GM18517 (cell line): ENCODE measurements around the gene OR13C9.
"Not testable (repeated sequence)": the region's sequence is repeated elsewhere in the genome, so short reads cannot be mapped to it uniquely, and the experiment has no call there.

Experiments
- ATAC-seq: cut with Tn5 transposase; IDR thresholded peaks from one replicate; pipeline ENCODE4 v1.9.1; 2021; ENCODE audit warnings: mild to moderate bottlenecking, moderate library complexity; ENCODE audit not compliant: unreplicated experiment

OR13C9 gene

GRCh38 chr9:104618104-104618503, at the start of gene OR13C9:
TSS of gene OR13C9 (minus strand) at chr9:104618204. CDS start at chr9:104618204, 0 bp downstream.
- no peak for ATAC-seq

- no peak for ATAC-seq
These were observed 40.6 kb upstream of the OR13C9 start for GRCh38 chr9:104658496-104659195.

GRCh38 chr9:104635456-104635855, 17.5 kb upstream of the OR13C9 start:
- no peak for ATAC-seq

- ATAC-seq = no peak
These were observed 16.0 kb upstream of the OR13C9 start for GRCh38 chr9:104633976-104634520.

- ATAC-seq = not testable (repeated sequence)
These were observed 8.0 kb upstream of the OR13C9 start for GRCh38 chr9:104625964-104626363.

- no peak for ATAC-seq
These were observed 586 bp downstream of the OR13C9 start for GRCh38 chr9:104617418-104617817.

GRCh38 chr9:104611213-104611612, 6.8 kb downstream of the OR13C9 start:
- ATAC-seq = no peak

GRCh38 chr9:104608336-104608735, 9.7 kb downstream of the OR13C9 start:
- ATAC-seq = no peak

- no peak for ATAC-seq
These were observed 11.9 kb downstream of the OR13C9 start for GRCh38 chr9:104606152-104606551.

GRCh38 chr9:104605527-104605926, 12.5 kb downstream of the OR13C9 start, which contains the start of gene OR13C2:
TSS of gene OR13C2 (minus strand) at chr9:104605627. CDS start at chr9:104605627, 0 bp downstream.
- ATAC-seq = not testable (repeated sequence)

- no peak for ATAC-seq
These were observed 13.2 kb downstream of the OR13C9 start for GRCh38 chr9:104604801-104605200.

GRCh38 chr9:104599313-104599712, 18.7 kb downstream of the OR13C9 start, which contains the start of gene OR13C5:
TSS of gene OR13C5 (minus strand) at chr9:104599413. CDS start at chr9:104599413, 0 bp downstream.
- ATAC-seq = not testable (repeated sequence)

- not testable (repeated sequence) for ATAC-seq
These were observed 19.3 kb downstream of the OR13C9 start for GRCh38 chr9:104598749-104599148.

GRCh38 chr9:104589626-104590025, 28.4 kb downstream of the OR13C9 start:
- ATAC-seq = no peak

- no peak for ATAC-seq
These were observed 31.4 kb downstream of the OR13C9 start for GRCh38 chr9:104586496-104587180.

GRCh38 chr9:104580562-104580961, 37.4 kb downstream of the OR13C9 start:
- no peak for ATAC-seq

GRCh38 chr9:104577263-104577662, 40.7 kb downstream of the OR13C9 start:
- no peak for ATAC-seq

- ATAC-seq = no peak
These were observed 42.5 kb downstream of the OR13C9 start for GRCh38 chr9:104575456-104575855.

GRCh38 chr9:104572612-104573011, 45.4 kb downstream of the OR13C9 start:
- no peak for ATAC-seq

- ATAC-seq = no peak
These were observed 49.1 kb downstream of the OR13C9 start, which contains the start of gene OR13C8 for GRCh38 chr9:104568868-104569267. TSS of gene OR13C8 (plus strand) at chr9:104569168. CDS start at chr9:104569168, 0 bp downstream.
